Occipital lobe (tissue), 3 donors: Measurements from ENCODE around the gene TRA2A. TPM values are rescaled to one million over a fixed set of nuclear protein-coding genes. Genes with fewer than 3 reads are reported as not detected.

Source experiments
- DNase-seq: peaks from one replicate; lab custom pipeline; 2025; lab: John Stamatoyannopoulos, UW
- small RNA-seq: library from RNA; depleted of rRNA; stranded (forward); fragments of <200 nt; gene quantifications from one replicate; pipeline ENCODE3, GENCODE V24; 2014
- total RNA-seq: library from RNA; depleted of rRNA; stranded (reverse); fragments of >200 nt; gene quantifications from one replicate; pipeline ENCODE4 v1.2.3, GENCODE V29; 2014

The TRA2A gene
- total RNA-seq, 1 donor from 2014 or later, result 68.0 TPM

DNA sequence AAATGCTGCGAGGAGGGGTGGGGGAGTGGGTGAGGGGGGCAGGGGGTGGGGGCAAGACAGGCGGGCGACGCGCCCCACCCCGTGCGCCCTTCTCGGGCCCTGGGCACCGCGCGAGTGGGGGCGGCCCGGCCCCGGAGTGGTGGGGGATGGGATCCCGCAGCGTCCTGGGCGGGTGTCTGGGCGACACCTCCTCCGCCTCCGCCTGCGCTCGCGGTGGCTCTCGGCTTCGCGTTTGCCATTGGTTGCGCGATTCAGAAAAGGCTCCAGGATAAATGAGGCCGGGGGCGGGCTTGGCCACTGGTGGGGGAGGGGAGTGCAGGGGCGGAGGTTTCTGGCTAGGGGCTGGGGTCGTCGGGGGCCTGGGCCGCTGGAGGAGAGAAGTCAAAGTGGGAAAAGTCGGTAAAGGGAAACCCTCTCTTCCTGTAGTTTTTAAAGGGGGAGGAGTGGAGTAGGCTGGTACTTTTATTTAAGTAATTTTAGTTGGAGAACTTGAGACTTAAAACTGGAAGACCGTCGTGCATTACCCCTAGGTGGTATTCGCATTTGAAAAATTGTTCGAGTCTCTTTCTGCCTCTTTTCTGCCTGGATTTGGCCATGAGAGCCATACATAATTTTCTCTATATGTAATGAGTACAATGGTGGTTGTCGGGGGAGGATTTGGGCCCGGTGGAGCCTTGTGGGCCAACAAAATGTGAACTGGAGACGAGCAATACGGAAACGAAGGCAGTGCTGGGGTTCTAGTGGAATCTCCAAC, 60.5 kb downstream of the TRA2A start:
- DNase-seq, result no peak

DNA sequence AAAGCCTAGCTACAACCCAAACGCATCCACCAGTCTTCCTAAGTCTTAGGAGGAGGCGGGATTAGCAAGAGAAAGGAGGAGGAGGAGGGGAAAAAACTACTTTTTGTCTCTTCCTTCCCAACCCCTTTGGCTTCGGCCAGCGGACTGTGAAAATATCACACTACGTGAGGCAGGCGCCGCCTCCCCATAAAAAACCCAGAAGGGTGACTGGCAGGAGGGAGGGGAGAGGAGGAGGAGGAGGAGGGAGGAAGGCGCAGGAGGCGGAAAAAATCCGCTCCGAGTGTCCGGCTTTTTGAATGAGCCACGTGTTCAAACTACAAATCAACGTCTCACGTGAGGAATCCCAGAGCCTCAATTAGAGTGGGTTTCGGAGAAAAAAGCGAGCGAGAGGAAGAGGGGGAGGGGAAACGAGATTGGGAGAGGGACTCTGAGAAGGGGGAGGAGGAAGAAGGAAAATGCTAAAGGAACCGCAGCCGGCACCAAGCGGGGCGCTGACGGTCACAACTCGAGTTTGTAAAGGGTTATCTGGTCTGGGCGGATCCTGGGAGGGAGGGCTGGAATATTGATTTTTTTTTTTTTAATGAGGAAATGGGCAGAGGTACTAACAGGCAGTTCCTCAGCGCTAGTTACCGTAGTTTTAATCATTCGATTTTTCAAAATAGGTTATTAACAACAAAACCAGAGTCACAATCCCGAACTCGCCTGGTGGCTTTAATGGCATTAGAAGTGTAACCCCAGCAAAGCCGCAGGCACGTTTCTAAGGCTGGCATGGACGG, 61.3 kb downstream of the TRA2A start, which contains the start of gene IGF2BP3:
Gene IGF2BP3 (minus strand): TSS at position 162 of the 776 bp plus-strand sequence. CDS start 381 bp downstream, outside the sequence.
- no peak for DNase-seq

DNA sequence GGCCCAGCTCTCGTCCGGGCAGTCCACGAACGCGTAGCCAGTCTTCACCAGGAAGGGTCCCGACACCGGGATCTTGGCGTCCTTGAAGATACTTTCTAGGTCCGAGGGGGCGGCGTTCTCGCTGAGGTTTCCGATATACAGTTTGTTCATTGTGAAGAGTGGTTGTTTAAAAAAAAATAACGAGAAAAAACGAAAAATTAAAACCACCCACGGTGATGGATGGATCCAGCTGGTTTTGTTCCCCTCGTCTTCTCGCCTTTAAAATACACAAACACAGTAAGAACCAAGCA, 61.9 kb downstream of the TRA2A start:
- no peak for DNase-seq

DNA sequence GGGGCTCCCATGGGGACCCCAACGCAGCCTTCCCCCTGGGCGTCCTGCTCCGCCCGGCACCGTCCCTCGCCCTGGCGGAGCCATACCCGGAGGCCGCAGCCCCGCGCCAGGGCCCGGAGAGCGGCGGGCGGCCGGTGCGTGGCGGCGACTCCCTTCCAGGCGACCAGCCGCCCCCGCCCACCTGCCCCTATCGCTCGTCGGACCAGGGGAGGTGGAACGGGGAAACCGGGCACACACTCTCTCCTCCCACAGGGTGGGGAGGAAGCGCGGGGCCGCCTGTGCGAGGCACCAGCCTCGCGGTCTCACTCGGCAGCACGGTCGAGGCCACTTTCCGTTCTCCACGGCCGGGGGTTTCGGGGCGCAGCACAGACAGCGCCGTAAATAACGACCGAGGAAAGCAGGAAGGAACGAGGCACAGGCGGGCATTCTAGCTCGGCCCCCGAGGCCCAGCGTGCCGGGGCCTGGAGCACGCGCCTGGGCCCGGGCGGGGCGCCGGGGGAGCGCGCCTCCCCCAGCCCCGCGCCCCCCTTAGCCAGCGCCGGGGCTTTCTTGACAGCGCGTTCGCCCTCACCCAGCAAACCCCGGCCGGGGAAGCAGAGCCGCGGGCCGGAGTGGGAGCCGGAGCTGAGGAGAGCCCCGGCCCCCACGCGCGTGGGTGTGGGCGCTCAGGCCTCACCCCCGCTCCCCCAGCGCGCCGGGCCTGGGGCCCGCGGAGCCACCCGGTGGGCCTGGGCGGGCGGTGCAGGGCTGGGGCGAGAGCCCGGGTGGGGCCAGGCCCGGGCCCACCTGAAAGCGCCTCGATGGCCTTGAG, 62.4 kb downstream of the TRA2A start:
- no peak for DNase-seq

DNA sequence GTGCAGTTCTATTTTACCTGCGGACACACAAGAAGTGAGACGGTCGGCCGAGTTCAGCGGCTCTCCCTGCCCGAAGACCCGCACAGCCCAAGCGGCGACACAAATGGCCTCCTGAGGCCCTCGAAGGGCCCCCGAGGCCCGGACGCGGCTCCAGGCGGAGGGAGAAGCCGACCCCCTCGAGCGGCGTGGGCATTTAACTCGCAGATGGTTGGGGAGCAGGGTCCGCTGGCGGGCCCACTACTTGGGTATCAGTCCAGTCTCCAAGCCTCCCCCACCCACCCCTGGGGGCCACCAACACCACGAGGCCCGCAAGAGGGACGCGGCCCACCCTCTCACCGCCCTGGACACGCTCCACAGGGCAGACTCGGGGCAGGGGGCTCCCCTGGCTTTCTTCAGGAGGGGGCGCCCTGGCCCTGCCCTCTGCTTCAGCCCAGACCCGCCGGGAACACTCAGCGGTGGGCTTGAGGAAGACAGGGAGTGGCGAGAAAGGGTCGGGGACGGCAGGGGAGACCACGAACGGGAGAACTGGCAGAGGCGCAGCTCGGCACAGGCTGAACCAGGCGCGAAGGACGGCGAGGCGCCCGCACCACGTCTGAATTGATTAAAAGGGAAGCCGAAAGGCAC, 63.1 kb downstream of the TRA2A start:
- DNase-seq, result no peak

DNA sequence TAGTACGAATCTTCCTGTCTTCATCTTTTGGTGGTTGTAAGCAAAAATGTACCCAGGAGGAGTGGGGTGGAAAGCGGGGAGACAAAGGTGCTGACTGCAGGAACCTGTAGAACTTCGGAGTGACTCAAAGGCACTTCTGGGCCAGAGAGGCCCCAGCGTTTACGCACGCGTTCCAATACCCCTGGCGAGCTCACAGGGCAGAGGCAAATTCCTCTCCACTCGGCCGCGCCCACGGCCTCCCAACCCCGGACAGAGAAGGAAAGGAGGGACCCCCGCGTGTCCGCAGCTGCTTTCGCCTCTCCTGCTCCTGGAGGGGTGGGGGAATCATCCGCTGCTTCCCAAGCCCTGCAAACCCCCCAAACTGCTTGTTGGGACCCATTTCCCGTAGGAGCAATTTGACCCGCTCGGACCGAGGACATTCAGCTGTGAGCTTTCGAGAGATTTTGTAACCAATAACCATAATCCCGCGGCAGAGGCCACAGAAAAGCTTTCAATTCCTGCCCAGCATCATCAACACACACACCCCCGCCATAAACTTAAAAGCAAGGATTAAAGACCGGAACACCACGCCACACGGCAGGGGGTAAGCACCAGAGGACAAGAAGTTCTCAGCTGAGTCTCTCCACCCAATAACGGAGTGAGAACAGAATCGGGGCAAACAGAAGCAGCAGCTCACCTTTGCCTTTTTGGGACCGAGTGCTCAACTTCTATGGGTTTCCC, 63.8 kb downstream of the TRA2A start:
- DNase-seq, result no peak

DNA sequence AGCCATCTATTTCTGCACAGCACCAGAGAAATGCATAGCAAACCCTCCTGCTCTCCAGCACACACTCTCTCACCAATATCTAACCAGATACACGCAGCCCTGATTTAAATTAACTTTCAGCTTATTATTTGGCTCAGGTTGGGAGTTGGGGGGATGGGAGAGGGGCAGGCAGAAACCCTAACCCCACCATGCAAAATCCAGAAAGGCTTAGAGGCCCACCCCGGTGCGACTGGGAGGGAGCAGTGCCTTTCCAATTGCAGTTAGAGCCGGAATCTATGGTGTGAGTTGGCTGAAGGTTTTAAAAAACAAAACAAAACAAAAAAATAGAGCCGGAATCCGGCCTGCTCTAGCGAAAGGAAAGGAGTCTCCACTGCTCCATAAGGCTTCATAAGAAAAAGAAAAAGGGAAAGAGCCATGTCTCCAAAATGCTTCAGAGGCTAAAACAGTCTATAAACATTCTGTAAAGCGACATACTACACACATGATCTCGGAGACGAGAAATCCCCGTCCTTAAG, 64.4 kb downstream of the TRA2A start:
- DNase-seq, result no peak

DNA sequence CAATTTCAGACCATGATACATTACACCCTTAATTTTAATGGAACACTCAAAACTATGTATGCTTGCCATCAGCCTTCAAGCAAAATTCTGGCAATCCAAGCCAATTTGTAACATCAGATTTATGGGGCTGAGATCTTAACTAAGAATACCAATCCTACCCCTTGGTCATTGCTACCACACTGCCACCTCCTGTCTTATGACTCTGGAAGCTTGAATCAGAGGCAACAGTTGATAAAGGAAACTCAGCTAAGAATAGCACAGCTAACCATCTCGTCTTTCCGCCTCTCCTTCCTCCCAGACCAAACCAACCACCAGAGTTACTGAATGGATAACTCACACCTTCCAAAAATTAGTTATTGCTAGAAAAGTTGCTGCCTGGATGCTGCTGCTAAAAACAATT, 68.9 kb downstream of the TRA2A start:
- DNase-seq, result no peak

DNA sequence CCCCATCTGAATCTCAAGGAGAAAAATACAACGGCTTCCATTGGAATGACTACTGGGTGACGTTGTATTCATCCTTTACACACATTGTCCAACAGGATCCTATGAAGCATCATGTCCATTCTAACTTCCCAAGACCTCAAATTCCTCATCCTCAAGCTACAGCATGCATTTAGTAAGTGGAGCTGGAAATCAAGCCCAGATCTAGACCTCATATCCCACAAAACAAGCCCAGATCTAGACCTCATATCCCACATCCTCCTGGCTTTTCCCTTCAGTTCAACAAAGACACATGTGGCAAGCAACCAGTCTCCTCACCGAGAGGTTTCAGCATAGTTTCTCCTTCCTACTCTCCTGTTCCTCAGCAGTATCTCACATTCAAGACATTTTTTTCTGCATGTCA, 73.7 kb downstream of the TRA2A start:
- no peak for DNase-seq

DNA sequence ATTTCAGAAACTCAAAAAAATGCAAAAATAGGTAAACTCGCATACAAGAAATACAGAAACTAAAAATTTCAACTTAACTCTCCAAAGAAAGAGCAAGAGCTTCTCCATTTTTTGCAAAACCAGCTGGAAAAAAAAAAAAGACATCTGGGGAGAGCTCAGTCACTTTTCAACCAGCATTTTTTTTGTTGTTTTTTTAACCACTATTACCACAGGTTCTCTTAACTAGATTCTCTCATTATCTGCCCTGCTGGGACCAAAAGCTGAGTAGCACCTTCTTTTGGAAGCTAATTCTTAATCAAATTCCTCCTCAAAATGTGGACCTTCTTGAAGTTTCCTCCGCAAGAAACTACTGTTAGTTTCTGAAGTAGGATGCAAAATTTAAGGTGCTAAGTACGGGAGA, 75.7 kb downstream of the TRA2A start:
- no peak for DNase-seq

DNA sequence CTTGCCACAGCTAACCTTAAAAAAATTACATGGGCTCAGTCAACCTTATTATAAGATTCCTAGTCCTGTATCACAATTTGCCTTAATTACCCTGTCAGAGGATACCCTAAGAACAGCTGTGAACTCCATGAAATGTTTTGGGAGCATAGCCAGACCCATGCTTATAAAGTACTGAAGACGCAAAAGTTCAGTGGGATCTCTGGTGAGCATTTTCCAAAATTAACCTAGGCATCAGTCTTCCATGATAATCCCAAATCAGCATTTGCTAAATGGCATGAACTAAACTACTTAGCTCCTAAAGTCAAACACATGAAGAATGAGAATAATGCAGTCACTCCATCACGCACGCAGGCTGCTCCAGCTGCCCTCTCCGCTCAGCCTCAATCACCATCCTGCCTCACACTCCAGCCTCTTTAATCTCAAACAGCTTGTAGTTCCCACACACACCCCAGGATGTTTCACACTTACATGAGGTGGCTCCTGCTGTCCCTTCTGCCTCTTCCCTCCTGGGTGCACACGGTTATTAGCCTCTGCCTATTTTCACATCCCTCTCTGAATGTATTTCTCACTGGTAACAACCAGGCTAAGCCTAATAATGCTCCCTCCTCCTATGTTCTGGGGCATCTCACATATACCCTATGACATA, 76.8 kb downstream of the TRA2A start:
- no peak for DNase-seq

Small RNA genes within 50 kb of the gene (small RNA-seq; reads per million reads assigned to genes)
- gene AC079780.1 (0.26 reads per million), gene RF00019 (not detected)

Other genes starting within 250 kb of the TRA2A start
- gene MALSU1, start 232.6 kb downstream of the TRA2A start, total RNA-seq, result 27.5 TPM
- 84.1 TPM for gene IGF2BP3, start 61.5 kb downstream of the TRA2A start, total RNA-seq
- 67.1 TPM for gene CCDC126, start 65.4 kb upstream of the TRA2A start, total RNA-seq
- 16.4 TPM for gene FAM221A, start 148.2 kb upstream of the TRA2A start, total RNA-seq
- gene STK31, start 178.2 kb upstream of the TRA2A start, total RNA-seq, result 38.8 TPM